Limb (tissue), 2 donors: ENCODE results near the gene PTPMT1.

Experiments used
- DNase-seq, 2 donors: peaks; one replicate each; pipeline ENCODE4 v3.0.0-alpha.2; 2016; ENCODE audit errors: extremely low spot score in 2 of 2

Gene PTPMT1

GRCh38 chr11:47607380-47607779 lies 42.0 kb downstream of the PTPMT1 start:
- no peak for DNase-seq

DNA sequence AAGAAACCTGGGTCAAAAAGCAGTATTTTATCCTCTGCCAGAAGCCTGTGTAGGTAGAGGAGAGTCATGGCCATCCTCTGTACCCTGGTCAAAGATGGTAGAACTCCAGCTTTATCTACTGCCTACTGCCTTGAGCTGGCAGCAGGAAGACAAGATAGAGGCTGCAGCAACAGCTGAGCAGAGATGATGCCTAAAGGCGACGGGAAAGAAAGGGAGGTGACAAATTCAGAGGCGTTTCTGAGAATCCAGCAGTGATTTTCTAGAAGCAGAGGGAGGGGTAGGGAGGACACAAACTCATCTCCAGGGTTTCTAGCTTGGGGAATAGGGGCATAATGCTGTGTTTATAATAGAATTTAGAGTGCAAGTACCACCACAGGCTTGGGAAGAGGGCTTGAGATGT lies 44.3 kb downstream of the PTPMT1 start:
- no peak for DNase-seq

DNA sequence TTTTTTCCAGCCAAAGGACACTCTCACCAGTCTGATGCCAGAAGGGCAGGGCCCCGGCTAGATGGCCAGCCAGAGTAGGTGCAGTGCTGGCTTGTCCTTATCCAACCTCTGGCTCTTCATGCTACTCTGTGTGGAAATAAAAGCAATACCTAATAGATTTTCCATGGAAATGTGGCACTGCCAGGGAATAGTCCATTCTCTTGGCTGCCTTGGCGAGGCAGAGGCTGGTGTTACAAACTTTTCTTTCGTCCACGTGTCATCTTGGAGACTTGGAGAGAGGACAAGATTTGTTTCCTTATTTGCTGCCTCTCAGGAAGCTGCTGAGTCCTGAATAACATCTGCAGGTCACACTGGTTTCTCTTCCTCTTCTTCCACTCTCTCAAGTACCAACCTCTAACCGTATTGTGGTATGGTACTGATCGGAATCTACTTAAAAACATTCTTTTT lies 46.0 kb downstream of the PTPMT1 start:
- DNase-seq, result no peak

DNA sequence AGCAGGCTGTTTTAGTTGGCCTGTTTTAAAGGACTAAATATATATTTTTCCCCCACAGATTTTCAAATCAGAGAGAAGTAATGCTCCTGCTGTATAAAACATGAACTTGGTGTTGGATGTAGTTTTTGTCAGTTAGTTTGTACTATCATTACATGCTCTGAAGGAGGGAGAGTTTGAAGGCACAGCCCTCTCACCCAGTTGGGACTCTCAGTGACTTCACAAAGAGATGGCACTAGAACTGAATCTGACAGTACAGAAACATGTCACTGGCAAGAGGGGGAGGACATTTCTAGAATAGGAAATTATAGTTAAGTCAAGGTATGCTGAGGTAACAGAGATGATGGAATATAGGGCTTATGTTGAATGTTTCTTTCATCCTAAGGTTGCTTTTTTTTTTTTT lies 49.9 kb downstream of the PTPMT1 start:
- no peak for DNase-seq

- peak; percentile 46 to 53 for DNase-seq
Measured at GRCh38 chr11:47616726-47617416, 51.5 kb downstream of the PTPMT1 start.

DNA sequence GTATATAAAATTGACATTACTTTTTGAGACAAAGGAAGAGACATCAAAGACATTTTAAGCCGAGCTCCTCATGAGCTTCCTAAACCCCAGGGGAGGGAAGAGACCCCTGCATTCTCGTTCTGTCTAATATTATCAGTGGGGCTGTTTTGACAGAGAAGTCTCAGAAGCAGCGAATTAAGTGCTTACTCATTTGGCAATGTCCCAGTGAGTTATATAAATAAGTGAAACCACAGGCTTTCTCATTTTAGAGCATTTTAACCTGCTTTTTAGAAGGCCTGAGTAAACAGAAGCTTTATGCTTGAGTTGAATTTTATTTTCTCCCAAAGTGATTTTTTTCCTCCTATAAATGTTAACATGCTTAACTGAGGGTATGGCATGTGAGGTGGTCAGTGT lies 52.0 kb downstream of the PTPMT1 start:
- no peak for DNase-seq

DNA sequence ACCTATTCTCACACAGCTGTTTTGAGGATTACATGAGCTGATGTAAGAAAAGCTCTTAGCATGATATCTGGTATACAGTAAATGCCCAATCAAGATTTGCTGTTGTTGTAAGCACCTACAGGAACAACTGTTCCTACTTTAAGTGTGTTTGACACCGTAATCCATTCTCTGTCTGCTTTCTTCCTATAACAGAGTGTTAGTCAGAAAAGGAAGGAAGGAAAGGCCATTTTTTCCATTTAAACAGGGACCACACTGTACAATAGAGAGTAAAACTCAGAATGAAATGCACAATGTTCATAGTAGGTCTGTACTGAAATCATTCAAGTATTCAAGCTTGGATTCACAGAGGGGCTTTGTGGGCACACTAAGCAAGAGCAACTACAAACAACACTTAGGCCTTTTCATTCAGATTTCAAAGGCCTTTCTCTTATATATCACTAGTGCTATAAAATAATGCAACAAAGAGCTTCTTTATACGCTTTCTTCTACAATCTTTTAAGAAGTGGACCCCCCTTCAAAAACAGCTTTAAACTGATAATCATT lies 55.5 kb downstream of the PTPMT1 start:
- DNase-seq, result no peak
